HG03097 (cell line): Measurements from ENCODE around the gene GALNTL6.

ENCODE experiments used
- ATAC-seq: cut with Tn5 transposase; IDR thresholded peaks from one replicate; pipeline ENCODE4 v1.9.1; 2021; ENCODE audit not compliant: unreplicated experiment, low FRiP score

The GALNTL6 gene

GRCh38 chr4:172514011-172514410, 700.8 kb downstream of the GALNTL6 start:
- ATAC-seq: no peak

- ATAC-seq: no peak
Measured at GRCh38 chr4:172514801-172515200, 701.6 kb downstream of the GALNTL6 start.

- ATAC-seq: no peak
Measured at GRCh38 chr4:172515266-172515879, 702.2 kb downstream of the GALNTL6 start.

- ATAC-seq: no peak
Measured at GRCh38 chr4:172517391-172517790, 704.2 kb downstream of the GALNTL6 start.

GRCh38 chr4:172521248-172521647, 708.0 kb downstream of the GALNTL6 start:
- ATAC-seq: no peak

GRCh38 chr4:172521680-172522079, 708.5 kb downstream of the GALNTL6 start:
- no peak for ATAC-seq

- no peak for ATAC-seq
Measured at GRCh38 chr4:172543249-172543648, 730.0 kb downstream of the GALNTL6 start.

- ATAC-seq: peak; percentile 66
Measured at GRCh38 chr4:172546782-172547181, 733.6 kb downstream of the GALNTL6 start.

GRCh38 chr4:172547724-172548123, 734.5 kb downstream of the GALNTL6 start:
- no peak for ATAC-seq

- no peak for ATAC-seq
Measured at GRCh38 chr4:172553216-172553615, 740.0 kb downstream of the GALNTL6 start.

GRCh38 chr4:172554588-172554987, 741.4 kb downstream of the GALNTL6 start:
- ATAC-seq: no peak

GRCh38 chr4:172555725-172556124, 742.5 kb downstream of the GALNTL6 start:
- no peak for ATAC-seq

- ATAC-seq: peak; percentile 51
Measured at GRCh38 chr4:172573899-172574298, 760.7 kb downstream of the GALNTL6 start.

- no peak for ATAC-seq
Measured at GRCh38 chr4:172578712-172579111, 765.5 kb downstream of the GALNTL6 start.

GRCh38 chr4:172584816-172585215, 771.6 kb downstream of the GALNTL6 start:
- ATAC-seq: no peak

- no peak for ATAC-seq
Measured at GRCh38 chr4:172596206-172596605, 783.0 kb downstream of the GALNTL6 start.

GRCh38 chr4:172599554-172599953, 786.4 kb downstream of the GALNTL6 start:
- no peak for ATAC-seq

GRCh38 chr4:172601195-172601594, 788.0 kb downstream of the GALNTL6 start:
- ATAC-seq: no peak

- no peak for ATAC-seq
Measured at GRCh38 chr4:172619218-172619617, 806.0 kb downstream of the GALNTL6 start.

GRCh38 chr4:172619798-172620197, 806.6 kb downstream of the GALNTL6 start:
- ATAC-seq: no peak

- no peak for ATAC-seq
Measured at GRCh38 chr4:172628263-172628662, 815.1 kb downstream of the GALNTL6 start.

- no peak for ATAC-seq
Measured at GRCh38 chr4:172630280-172630679, 817.1 kb downstream of the GALNTL6 start.

GRCh38 chr4:172631832-172632231, 818.6 kb downstream of the GALNTL6 start:
- ATAC-seq: no peak
